ENCODE measurements around the gene DHRS13.

- no peak for TF ChIP-seq NR2C2 (CRISPR knock-in tag; IDR thresholded peaks at IDR 0.05)
- no peak for TF ChIP-seq USF1 (CRISPR knock-in tag; IDR thresholded peaks at IDR 0.05)
- no peak for TF ChIP-seq CTCF (IDR thresholded peaks at IDR 0.05)
- no peak for TF ChIP-seq RORB (CRISPR knock-in tag; IDR thresholded peaks at IDR 0.05)
- no peak for TF ChIP-seq ZSCAN18 (CRISPR knock-in tag; IDR thresholded peaks at IDR 0.05)
Observed at GRCh38 chr17:28849281-28849680, 53.6 kb downstream of the DHRS13 start.
